Amygdala (tissue), 56 donors: ENCODE measurements around the gene PCBP3.

Source experiments
- DNase-seq, 56 donors: peaks; one replicate each; lab custom pipeline; 2025; lab: John Stamatoyannopoulos, UW

The PCBP3 gene

DNA sequence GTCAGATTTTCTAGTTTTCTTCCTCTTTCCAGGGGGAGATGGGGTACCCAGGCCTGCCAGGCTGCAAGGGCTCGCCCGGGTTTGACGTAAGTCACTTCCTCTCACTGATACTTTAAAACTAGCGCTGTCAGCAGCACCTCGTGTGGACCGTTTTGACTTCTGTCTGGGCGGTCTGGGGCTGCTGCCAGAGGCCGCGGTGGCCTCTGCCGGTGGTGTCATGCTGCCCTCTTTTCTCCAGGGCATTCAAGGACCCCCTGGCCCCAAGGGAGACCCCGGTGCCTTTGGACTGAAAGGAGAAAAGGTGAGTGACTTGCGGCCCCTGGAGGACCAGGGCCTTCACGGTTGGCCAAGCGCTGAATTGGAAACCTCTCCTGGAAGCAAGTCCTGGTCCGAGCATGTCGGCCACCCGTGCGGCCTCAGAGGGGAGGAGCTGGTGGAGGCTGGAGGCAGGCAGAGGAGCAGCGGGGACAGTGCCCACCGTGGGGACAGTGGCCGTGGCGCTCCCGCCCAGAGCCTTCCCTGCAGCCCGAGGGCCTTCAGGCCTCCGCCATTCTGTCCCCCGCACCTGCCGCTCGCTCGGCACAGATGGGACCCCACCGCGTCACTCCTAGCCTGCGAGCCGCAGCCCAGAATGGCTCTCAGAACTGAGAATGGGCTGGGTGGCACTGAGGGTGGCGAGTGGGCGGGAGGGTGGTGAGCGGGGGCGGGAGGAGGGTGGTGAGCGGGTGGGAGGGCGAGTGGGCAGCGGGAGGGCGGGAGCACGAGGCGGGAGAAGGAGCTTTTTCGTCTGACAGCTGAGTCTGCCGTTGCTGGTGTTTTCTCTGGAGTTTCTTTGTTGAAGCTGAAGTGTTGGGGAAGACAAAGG, 347.4 kb downstream of the PCBP3 start:
- DNase-seq, result no peak

DNA sequence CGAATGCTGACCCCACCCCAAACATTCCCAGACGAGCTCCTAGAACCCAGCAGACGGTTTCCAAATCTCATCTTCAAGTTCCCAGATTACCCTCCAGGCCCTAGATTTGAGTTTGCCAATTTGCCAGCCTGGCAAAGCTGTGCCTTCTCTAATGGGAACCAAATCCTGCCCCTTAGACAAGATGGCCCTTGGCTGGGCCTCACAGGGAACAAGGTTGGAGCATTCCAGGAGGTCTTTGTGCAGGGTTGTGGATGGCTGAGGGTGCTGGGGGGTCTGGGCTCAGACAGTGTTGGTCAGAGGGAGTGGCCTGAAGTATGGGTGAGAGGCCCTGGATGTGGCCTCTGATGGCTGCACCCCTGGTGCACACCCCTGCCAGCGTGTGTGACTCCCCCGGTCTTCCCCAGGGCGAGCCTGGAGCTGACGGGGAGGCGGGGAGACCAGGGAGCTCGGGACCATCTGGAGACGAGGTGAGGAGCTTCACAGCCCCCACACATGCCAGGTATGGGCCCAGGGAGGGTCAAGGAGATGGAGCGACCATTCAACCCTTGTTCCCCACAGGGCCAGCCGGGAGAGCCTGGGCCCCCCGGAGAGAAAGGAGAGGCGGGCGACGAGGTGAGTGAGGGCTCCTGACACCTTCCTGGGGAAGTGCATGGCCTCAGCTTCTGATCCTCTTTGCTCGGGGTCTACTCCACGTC, 348.2 kb downstream of the PCBP3 start:
- no peak for DNase-seq
